HG03159 (cell line): ENCODE measurements around the gene DNAH9.

Experiments used
- ATAC-seq: cut with Tn5 transposase; IDR thresholded peaks from one replicate; pipeline ENCODE4 v1.9.1; 2021; ENCODE audit warnings: mild to moderate bottlenecking, moderate library complexity; ENCODE audit not compliant: unreplicated experiment

Gene DNAH9

DNA sequence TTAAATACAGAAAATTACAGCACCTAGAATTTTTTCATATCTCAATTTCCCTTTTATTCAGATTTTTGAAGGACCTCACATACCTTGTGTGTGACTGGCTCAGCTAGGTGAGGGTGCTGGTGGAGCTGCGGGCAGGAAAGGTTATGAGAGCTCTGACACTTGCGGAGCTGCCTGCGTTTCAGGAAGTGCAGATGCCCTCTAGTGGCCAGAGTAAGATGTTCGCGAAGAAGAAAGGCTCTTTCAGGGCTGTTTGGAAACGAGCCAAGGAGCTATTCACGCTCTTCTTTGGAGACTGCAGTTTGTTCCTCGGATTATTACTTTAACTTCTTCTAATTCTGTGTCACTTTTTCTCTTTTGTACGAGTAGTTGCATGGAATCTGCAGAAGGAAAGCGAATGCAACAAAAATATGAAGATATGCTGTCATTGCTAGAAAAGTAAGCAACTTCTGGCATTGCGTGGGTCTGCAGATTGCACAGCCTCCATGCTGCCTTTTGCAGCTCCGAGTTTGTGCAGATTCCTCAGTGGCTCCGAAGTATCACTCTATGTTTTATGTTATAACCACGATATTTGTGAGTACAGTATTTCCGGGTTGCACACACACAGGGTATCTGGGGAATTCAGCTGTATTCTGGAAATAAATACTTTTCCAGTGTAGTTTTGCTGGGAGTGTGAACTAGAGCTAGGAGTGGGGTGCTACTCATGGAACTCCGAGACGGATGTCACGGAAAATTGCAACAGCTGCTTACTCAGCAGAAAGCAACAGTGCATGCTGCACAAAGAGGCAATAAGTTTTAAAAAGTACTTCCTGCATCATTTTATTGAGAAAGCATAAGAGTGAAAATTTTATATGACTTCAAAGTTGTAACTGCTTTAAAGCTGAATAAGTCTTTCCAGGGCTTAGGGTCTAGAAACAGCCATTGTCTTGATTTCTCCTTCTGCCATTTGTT, 46.3 kb downstream of the DNAH9 start:
- ATAC-seq = peak; percentile 79

DNA sequence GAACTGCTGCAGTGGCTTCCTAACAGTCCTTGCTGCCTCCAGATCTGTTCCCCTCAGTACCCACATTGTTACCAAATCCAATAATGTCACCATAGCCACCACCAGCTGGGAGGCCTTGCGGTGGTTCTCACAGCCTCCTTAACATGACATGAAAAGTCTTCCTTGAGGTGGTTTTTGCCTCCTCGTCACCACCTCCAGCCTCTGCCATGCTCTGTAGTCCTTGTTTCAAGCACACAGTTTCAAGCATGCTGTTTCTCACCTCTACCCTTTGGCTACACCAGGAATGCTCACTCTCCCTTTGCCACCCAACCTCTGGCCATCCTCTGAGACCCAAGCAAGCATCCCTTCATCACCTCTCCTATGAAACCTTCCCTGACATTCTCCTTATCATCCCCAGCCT, 47.2 kb downstream of the DNAH9 start:
- no peak for ATAC-seq

DNA sequence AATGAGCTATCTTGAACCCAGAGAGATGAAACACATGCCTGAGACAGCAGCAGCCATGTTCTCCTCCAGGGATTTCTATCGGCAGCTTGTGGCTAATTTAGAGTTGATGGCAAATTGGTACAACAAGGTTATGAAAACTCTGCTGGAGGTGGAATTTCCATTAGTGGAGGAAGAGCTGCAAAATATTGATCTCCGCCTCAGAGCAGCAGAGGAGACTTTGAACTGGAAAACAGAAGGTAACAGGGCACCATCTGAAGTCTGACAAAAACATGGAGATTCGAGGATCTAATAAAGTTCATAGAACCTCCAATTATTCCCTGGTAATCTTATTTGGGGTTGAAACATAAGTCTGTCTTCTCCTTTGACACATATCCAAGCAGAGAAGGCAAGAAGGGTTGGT, 52.8 kb downstream of the DNAH9 start:
- no peak for ATAC-seq

DNA sequence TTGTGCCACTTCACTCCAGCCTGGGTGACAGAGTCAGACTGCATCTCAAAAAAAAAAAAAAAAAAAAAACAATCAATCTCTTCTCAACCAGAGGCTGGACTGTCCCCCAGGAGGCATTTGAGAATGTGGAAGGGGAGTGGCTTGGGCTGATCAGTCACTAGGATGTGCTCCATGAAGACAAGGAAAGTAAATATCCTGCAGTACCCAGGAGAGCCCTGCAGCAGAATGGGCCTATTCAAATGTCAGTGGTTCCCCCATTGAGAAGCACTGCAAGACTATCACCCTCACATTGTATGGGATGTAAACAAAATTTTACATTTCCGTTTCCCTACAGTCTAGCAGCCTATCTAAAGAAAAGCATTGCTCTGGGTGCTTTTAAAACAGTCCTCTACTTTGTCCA, 70.3 kb downstream of the DNAH9 start:
- no peak for ATAC-seq

DNA sequence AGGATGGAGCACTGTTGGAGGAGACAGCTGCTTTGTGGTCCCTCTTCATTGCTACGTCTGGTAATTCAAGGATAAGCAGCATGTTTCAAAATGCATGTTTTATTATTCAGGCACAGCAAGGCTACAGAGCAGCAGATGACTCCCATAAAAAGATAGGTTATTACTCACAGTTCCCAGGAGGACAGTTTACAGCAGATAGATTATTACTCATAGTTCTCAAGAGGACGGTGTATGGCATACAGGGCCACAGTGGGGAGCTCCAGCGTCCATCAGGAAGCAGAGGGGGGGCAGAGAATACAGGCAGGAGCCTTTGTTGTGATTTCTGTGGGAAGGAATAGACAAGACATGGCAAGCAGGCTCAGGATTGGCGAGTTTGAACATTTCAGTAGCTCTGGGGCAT, 72.9 kb downstream of the DNAH9 start:
- no peak for ATAC-seq

DNA sequence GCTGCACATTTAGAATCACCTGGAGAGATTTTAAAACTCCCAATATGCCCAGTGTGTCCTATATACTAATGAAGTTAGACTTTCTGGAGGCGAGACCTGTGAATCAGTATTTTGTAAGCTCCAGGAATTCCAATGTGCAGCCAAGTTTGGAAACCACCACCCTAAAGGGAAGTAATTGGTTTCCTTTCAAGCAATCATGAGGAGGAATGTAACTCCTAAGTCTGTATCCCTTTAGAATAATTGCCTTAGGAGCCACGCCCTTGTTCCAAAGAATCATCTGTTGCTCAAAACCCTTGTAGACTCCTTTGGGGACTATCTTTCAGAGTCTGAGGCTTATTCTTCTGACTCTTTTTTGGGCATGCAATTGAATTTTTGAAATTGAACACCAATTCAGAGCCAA, 84.4 kb downstream of the DNAH9 start:
- no peak for ATAC-seq

DNA sequence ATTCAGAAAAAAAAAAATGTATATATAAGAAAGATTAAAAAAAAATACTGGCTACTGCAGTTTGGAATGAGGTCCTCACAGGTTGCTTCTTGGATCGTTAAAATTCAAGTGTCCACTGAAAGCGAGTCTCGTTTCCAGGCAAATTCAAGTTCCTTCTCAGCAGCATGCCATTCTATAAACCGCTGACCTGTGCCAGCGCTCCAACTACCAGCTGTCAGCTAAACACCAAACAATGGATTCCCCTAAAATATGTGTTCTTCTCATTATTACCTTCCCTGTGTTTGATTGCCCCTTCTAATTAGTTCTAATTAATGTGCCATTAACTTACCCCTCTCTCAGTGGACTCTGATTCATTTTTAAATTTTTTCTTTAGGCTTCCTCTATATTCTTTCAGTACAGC, 92.4 kb downstream of the DNAH9 start:
- no peak for ATAC-seq

DNA sequence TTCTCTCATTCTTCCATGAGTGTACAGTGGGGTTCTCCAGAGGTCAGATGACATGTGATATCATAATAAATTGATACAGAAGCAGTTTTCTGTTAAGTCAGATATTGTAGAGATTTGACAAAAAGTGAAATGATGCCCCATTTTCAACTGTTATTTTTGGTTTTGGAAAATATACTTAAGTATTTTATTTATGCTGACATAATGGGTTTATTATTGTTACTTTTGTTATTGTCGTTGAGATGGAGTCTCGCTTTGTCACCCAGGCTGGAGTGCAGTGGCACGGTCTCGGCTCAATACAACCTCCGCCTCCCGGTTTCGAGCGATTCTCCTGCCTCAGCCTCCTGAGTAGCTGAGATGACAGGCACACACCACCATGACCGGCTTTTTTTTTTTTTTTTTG, 94.4 kb downstream of the DNAH9 start:
- no peak for ATAC-seq

DNA sequence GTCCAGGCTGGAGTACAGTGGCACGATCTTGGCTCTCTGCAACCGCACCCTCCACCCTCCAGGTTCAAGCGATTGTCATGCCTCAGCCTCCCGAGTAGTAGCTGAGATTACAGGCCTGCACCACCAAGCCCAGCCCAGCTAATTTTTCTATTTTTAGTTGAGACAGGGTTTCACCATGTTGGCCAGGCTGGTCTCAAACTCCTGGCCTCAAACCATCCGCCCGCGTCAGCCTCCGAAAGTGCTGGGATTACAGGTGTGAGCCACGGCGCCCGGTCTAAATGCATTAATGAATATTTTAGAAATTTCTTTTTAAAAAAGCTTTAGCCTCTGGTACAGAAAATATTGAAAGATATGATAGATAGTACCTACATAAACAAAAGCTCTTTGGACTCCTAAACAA, 95.0 kb downstream of the DNAH9 start:
- no peak for ATAC-seq

DNA sequence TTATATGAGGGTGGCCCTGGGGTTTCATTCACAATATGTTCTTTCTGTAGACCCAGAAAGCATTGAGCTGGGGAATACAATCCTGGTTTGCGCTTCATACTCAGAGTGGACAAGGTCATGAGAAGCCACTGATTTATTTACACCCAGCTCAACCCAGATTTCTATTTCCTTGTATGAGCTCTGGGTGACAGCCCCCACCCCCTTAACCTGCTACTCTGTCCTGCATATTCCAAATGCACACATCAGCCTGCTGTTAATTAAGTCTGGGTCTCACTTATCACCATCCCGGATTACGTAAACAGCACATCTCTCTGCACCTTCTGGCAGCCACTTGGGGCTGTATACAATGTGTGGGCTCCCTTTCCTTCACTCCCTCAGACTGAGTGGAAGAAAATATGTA, 102.4 kb downstream of the DNAH9 start:
- ATAC-seq = no peak

DNA sequence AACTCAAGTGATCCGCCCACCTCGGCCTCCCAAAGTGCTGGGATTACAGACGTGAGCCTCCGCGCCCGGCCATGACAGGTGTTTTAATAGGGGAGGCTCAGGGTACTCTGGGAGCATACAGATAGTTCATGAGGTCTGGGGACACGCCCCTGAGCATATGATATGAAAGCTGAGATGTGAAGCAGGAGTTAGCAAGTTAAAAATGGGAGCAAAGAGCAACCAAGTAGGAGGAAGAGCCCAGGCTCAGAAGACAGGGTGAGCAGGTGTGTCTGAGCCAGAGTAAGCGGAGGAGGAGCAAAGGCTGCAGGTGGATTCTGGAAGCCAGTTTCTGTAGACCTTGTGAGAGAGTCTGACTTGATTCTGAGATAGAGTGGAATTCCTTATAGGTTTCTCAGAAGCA, 103.6 kb downstream of the DNAH9 start:
- no peak for ATAC-seq

DNA sequence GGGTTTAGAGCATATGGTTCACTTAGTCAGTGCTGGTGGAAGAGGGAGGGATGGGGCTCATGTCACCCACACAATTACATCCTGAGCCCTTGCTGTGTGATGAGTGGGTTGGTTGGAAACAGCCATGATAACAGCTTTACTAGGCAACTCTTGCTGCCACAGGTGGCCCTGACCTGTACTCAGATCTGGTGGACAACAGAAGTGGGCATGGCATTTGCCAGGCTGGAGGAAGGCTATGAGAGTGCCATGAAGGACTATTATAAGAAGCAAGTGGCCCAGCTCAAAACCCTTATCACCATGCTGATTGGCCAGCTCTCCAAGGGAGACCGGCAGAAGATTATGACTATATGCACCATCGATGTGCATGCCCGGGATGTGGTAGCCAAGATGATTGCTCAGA, 105.8 kb downstream of the DNAH9 start:
- ATAC-seq = no peak

DNA sequence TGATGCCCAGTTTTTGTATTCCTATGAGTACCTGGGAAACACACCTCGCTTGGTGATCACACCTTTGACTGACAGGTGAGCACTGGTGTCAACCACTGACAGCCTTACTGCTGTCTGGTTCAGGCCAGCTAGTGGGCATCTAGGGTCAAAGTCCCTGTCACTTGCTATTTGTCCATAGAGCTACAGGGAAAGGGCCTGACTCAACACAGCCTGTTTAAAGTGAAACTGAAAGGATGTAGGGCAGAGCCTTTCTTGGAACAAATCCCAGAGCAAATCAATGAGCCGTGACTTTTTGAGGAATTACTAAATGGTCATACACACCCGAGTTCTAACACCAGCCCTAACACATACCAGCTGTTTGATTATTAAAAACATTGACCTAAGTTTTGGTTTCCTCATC, 106.8 kb downstream of the DNAH9 start:
- no peak for ATAC-seq

DNA sequence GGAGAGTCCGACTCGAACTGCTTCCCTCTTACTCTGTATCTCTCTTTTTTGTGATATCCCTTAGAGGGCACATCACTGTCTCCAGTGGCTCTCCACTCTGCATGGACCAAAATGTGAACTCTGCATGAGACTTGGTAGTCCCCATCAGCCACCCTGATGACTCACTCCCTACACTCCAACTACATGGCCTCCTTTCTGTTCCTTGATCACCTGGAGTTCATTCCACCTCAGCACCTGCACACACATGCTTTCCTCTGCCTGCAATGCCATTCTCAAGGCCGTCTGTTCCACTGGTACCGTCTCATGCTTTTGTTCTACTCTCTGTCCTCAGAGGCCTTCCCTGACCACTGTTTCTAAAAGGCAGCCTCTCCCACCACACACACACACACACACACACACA, 109.3 kb downstream of the DNAH9 start:
- ATAC-seq = no peak

DNA sequence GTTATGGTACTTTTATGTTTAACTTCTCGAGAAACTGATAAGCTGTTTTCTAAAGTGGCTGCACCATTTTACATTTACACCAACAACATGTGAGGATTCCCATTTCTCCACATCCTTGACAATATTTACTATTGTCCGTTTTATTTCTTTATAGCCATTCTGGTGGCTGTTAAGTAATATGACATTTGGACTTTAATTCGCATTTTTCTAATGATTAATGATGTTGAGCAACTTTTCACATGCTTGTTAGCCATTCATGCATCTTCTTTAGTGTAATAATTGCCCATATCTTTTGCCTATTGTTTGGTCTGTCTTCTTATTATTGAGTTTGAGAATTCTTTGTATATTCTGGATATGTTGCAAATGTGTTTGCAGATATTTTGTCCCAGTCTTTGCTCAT, 114.2 kb downstream of the DNAH9 start:
- no peak for ATAC-seq

DNA sequence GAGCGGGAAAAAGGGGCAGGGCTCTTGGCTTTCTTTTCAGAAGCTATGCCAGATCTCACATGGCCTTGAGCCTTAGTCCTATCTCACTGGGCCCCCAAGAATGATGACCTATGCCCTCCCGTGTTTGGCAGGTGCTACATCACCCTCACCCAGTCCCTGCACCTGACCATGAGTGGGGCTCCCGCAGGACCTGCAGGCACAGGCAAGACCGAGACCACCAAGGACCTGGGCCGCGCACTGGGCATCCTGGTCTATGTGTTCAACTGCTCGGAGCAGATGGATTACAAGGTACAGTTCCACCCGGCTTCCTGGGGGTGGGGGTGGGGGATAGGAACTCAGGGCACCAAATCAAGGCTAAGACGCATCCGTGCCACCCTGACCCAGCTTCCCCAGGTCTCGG, 120.9 kb downstream of the DNAH9 start:
- ATAC-seq = no peak

DNA sequence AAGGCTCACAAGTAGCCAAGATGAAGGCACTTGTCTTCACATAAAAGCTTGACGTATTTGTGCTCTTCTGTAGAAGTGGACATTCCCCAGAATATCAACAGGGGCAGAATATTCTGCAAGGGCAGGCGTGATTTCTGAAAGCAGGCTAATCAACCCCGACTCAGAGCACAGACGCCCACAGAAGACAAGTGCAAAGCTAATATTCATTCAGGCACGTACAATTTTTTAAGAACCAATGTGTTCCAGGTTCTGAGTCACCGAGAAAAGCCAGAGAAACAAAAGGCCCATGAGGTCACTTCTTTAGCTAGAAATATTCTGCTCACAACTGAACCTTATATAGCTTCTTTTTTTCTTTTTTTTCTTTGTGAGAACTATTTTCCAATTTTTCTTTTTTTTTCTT, 121.6 kb downstream of the DNAH9 start:
- no peak for ATAC-seq

DNA sequence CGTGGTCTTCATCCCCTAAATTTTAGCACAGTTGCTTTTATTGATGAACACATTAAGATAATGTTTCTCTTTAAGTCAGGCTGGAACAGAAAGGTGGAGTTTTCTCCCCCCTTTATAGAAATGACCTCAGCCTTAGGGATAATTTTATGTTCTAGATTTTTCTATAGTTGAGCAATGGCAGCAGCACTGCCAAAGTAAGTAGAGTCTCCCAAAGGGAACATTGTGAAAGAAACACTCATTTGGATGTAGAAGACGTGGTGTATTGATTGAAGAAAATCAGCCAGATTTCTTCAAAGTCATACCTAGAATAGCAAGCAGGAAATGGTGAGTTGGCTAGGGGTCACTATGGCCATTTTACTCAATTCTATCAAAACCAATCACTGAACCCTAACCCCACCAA, 122.5 kb downstream of the DNAH9 start:
- no peak for ATAC-seq

DNA sequence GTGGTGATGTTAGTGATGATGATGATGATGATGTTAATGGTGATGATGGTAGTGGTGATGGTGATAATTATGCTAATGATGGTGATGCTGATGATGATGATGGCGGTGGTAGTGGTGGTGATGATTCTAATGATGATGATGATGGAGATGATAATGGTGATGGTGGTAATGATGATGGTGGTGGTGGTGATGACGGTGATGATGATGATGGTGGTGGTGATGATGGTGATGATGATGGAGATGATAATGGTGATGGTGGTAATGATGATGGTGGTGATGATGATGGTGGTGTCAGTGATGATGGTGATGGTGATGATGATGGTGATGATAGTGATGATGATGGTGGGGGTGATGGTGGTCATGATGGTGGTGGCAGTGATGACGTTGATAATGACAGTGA, 132.5 kb downstream of the DNAH9 start:
- no peak for ATAC-seq

DNA sequence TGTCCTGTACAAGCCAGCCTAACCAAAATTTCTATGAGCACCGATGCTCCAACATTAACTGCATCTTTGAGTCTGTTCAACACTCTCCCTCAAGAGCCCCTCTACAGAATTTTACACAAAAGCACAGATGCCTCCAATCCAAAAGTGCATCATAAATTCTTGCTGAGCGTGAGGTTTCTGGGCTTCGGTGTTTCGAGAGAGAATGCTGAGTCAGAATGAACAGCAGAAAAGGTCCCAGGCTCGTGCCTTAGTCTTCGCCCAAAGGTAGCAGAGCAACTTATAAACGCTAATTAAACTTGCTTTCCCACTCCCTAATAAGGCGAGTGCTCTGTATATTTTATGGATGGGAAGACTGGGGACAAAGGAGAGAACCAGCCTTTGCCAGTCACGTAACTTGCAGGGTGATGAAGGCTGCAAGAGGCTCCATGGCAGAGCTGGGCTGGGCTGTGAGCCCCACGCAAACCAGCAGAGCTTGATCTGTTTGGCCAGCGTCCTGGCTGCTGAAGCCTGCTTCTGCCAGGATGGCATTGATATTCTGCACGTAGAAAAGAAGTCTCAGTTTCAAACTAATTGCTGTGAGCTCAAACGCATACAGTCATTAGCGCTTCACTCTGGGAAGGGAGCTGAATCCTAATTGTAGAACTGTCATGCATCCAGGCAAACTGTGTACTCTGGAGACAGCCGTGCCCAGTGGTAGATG, 138.5 kb downstream of the DNAH9 start:
- no peak for ATAC-seq

DNA sequence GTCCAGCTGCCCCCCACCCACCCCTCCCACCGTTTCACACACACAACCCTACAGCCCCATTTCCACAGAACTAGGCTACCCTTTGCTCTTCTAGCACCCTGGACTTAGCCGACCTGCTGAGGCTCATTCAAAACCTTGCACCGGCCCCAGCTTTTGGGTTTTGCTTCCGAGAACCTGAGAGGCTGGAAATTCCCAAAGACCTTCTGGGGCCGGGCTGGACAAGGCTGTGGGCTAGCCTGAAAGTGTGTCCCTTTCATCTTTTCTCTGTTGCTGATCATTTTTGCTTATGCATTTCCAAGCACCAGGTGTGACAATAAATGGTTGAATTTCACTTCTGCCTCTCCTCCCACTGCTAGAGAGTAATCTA, 139.0 kb downstream of the DNAH9 start:
- no peak for ATAC-seq

DNA sequence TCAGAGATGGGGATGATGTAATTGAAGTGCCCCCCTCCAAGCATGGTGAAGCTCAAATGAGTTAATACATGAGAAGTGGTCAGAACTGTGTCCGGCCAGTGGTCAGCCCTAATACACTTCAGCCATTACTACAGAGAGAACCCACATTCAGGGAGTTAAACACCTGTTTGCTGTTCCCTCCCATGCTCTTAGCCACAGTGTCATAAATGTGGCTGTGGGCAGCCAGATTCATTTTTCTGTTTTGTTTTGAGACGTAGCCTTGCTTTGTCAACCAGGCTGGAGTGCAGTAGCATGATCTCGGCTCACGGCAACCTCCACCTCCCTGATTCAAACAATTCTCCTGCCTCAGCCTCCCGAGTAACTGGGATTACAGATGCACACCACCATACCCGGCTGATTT, 139.9 kb downstream of the DNAH9 start:
- ATAC-seq = no peak

DNA sequence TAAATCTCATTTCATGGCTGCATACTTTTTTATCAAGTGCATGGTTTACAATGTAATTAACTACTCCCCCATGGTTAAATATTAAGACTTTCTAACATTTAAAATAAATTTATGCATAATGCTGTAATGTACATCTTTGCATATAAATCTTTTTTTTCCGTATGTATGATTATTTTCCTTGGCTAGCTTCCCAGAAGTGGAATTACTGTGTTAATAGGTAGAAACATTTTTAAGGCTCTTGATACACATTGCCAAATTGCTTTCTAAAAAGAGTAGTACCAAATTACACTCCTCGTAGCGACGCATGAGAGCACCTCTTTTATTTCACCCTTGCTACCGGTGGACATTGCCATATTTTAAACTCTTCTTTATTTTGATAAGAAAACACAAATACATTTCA, 141.1 kb downstream of the DNAH9 start:
- no peak for ATAC-seq
